UCSD-AML1 (cell line): ENCODE results near the gene MARK3.
"Not testable (repeated sequence)": the region's sequence is repeated elsewhere in the genome, so short reads cannot be mapped to it uniquely, and the experiment has no call there.

Source experiments
- DNase-seq: peaks from one replicate; lab custom pipeline; 2025; ENCODE audit not compliant: unreplicated experiment; lab: John Stamatoyannopoulos, UW

MARK3 gene

GRCh38 chr14:103385152-103385928 lies at the start of gene MARK3:
TSS of gene MARK3 (plus strand) at chr14:103385415. CDS start at chr14:103386030, 615 bp downstream.
- DNase-seq = peak; percentile 95

DNA sequence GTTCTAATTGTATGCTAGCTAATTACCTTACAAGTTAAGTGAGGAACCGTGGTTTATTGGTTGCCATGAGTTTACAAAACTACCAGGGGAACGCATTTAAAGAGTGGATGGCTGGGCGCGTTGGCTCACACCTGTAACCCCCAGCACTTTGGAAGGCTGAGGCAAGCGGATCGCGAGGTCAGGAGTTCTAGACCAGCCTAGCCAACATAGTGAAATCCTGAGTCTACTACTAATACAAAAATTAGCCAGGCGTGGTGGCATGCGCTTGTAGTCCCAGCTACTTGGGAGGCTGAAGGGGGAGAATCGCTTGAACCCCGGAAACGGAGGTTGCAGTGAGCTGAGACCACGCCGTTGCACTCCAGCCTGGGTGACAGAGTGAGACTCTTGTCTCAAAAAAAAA lies 49.0 kb upstream of the MARK3 start:
- no peak for DNase-seq

DNA sequence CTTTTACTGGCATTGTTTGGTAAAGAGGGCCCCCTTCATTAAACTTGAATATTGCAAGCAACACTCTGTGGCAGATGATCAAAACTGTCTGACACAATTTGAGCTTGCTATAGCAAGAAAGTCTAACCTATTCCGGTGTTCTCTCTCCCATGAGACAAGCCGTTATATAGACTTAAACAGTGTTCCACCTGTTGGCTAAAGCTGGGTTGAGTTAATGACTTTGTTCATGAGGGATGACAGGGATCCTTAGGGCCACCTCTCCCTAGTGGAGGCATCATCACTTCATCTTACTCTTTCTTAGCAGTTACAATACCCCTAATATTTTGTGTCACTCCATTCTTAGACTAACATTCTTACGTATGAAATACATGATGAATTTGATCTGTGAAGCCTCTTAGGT lies 47.4 kb upstream of the MARK3 start:
- no peak for DNase-seq

DNA sequence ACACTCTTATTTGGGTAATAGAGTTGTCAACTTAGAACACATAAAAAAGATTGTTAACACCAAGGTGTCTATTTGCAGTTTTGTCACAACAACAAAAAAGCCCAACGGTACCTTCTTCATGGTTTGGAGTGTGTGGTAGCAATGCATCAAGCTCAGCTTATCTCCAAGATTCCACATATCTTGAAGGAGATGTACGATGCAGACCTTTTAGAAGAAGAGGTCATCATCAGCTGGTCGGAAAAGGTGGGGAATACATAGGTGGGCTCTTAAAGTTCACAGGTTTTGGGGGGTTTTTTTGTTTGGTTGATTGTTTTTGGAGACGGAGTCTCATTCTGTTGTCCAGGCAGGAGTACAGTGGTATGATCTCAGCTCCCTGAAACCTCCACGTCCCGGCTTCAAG lies 45.7 kb upstream of the MARK3 start:
- no peak for DNase-seq

- DNase-seq = no peak
These were observed 44.6 kb upstream of the MARK3 start for GRCh38 chr14:103340480-103341212.

- no peak for DNase-seq
These were observed 43.7 kb upstream of the MARK3 start for GRCh38 chr14:103341250-103342129.

GRCh38 chr14:103343164-103343879 lies 41.9 kb upstream of the MARK3 start:
- no peak for DNase-seq

- no peak for DNase-seq
These were observed 41.1 kb upstream of the MARK3 start for GRCh38 chr14:103343905-103344797.

GRCh38 chr14:103346286-103346685 lies 38.9 kb upstream of the MARK3 start:
- DNase-seq = no peak

- no peak for DNase-seq
These were observed 38.0 kb upstream of the MARK3 start for GRCh38 chr14:103347091-103347815.

DNA sequence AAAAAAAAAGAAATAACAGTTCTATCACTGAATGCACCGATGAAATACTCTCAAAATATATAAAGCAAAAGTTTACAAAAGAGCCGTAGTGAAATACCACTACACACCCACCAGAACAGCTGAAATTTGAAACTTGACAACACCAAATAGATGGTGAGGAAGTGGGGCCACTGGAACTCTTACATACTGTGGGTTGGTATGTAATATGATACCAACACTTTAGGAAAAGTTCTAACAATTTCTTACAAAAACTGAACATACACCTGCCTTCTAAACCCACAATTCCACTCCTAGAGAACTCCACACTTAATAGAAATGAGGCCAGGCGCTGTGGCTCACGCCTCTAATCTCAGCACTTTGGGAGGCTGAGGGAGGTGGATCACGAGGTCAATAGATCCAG lies 37.1 kb upstream of the MARK3 start:
- DNase-seq = no peak

GRCh38 chr14:103349982-103350381 lies 35.2 kb upstream of the MARK3 start:
- no peak for DNase-seq

- DNase-seq = no peak
These were observed 31.9 kb upstream of the MARK3 start for GRCh38 chr14:103353362-103353761.

GRCh38 chr14:103354141-103354540 lies 31.1 kb upstream of the MARK3 start:
- no peak for DNase-seq

GRCh38 chr14:103356024-103356682 lies 29.1 kb upstream of the MARK3 start:
- no peak for DNase-seq

DNA sequence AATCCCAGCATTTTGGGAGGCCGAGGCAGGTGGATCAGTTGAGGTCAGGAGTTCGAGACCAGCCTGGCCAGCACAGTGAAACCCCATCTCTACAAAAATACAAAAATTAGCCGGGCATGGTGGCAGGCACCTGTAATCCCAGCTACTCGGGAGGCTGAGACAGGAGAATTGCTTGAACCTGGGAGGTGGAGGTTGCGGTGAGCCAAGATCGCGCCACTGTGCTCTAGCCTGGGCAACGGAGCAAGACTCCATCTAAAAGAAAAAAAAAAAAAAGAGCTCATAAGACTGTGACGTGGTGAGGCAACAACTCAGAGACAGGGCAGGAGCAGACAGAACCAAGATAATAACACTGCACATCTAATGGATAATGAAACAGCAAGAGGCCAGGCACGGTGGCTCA lies 27.7 kb upstream of the MARK3 start:
- DNase-seq = not testable (repeated sequence)

GRCh38 chr14:103360548-103360947 lies 24.7 kb upstream of the MARK3 start:
- DNase-seq = no peak

GRCh38 chr14:103361867-103362266 lies 23.3 kb upstream of the MARK3 start:
- no peak for DNase-seq

GRCh38 chr14:103362780-103363179 lies 22.4 kb upstream of the MARK3 start:
- DNase-seq = no peak
